OCI-LY7 (cell line): ENCODE data around the gene NR5A1.

Experiments used
- EZH2phosphoT487 ChIP-seq: fragments of 200-600 bp; sonication (generic); IDR thresholded peaks from 2 replicates; pipeline ENCODE4 v1.6.1; 2018; ENCODE audit warnings: low read depth, borderline replicate concordance, mild to moderate bottlenecking, mixed run types, antibody characterized with exemption, low read length, moderate library complexity, mixed read lengths
- TF ChIP-seq, protein P1 (sequence below): fragments of 200-600 bp; sonication (generic); conservative IDR thresholded peaks from 2 replicates; pipeline ENCODE4 v1.5.1; 2014; ENCODE audit warnings: mild to moderate bottlenecking, antibody characterized with exemption, low read length, moderate library complexity, mixed read lengths

DNA sequence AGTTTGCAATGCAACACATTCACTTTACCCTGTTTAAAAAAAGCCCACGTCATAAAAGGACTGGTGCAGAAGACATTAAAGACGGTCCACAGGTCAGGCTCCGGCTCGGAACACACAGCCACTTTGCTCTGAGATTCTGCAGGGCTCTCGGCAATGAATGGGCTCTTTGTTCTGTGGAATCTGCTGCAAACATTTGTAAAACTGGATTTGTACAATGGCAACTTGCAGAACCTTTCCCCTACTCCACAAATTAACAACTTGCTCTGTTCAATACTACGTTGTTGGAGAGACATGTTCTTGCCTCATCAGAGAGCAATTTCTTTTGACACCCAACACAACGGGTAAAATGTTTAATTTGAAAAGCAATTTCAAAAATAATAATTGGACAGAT lies 13.0 kb upstream of the NR5A1 start:
- TF ChIP-seq, protein P1, sequence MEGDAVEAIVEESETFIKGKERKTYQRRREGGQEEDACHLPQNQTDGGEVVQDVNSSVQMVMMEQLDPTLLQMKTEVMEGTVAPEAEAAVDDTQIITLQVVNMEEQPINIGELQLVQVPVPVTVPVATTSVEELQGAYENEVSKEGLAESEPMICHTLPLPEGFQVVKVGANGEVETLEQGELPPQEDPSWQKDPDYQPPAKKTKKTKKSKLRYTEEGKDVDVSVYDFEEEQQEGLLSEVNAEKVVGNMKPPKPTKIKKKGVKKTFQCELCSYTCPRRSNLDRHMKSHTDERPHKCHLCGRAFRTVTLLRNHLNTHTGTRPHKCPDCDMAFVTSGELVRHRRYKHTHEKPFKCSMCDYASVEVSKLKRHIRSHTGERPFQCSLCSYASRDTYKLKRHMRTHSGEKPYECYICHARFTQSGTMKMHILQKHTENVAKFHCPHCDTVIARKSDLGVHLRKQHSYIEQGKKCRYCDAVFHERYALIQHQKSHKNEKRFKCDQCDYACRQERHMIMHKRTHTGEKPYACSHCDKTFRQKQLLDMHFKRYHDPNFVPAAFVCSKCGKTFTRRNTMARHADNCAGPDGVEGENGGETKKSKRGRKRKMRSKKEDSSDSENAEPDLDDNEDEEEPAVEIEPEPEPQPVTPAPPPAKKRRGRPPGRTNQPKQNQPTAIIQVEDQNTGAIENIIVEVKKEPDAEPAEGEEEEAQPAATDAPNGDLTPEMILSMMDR: no peak
- TF ChIP-seq EZH2phosphoT487: no peak
